Ishikawa (cell line): Measurements from ENCODE around the gene PLXNB2.
A peak's percentile ranks its signal among the peaks of the same experiment; 100 is the strongest.

Experiments used
- CEBPB ChIP-seq: IDR thresholded peaks from 2 replicates; pipeline ENCODE4 v1.6.1; 2012
- CREB1 ChIP-seq: IDR thresholded peaks from 2 replicates; pipeline ENCODE4 v1.6.1; 2012; ENCODE audit warnings: low read depth
- EGR1 ChIP-seq: IDR thresholded peaks from 2 replicates; pipeline ENCODE4 v1.6.1; 2012
- EP300 ChIP-seq: IDR thresholded peaks from 2 replicates; pipeline ENCODE4 v1.6.1; 2012; ENCODE audit warnings: borderline replicate concordance
- FOXM1 ChIP-seq: IDR thresholded peaks from 2 replicates; pipeline ENCODE4 v1.6.1; 2012; ENCODE audit warnings: low read depth, borderline replicate concordance
- MAX ChIP-seq: IDR thresholded peaks from 2 replicates; pipeline ENCODE4 v1.6.1; 2012
- NFIC ChIP-seq: IDR thresholded peaks from 2 replicates; pipeline ENCODE4 v1.6.1; 2012
- RAD21 ChIP-seq: IDR thresholded peaks from 2 replicates; pipeline ENCODE4 v1.6.1; 2012; ENCODE audit warnings: low read depth
- REST ChIP-seq: IDR thresholded peaks from 2 replicates; pipeline ENCODE4 v1.6.1; 2012; ENCODE audit warnings: low read depth, mild to moderate bottlenecking
- TAF1 ChIP-seq: IDR thresholded peaks from 2 replicates; pipeline ENCODE4 v1.6.1; 2012; ENCODE audit warnings: low read depth, mild to moderate bottlenecking
- TCF12 ChIP-seq: IDR thresholded peaks from 2 replicates; pipeline ENCODE4 v1.6.1; 2012; ENCODE audit warnings: low read depth
- TEAD4 ChIP-seq: IDR thresholded peaks from 2 replicates; pipeline ENCODE4 v1.6.1; 2012
- YY1 ChIP-seq: IDR thresholded peaks from 2 replicates; pipeline ENCODE4 v1.6.1; 2012; ENCODE audit warnings: low read depth
- ZBTB7A ChIP-seq: IDR thresholded peaks from 2 replicates; pipeline ENCODE4 v1.6.1; 2012; ENCODE audit warnings: low read depth
- TF ChIP-seq, protein P1 (sequence below): IDR thresholded peaks from 2 replicates; pipeline ENCODE4 v1.6.1; 2012

Gene PLXNB2

GRCh38 chr22:50311606-50312351 is 4.3 kb upstream of the PLXNB2 start:
- TF ChIP-seq EGR1 = no peak
- 0 out of 2 replicates have a peak, but pooled peaks have one; percentile 7 for TF ChIP-seq NFIC
- TF ChIP-seq CEBPB = no peak
- TF ChIP-seq RAD21 = no peak

DNA sequence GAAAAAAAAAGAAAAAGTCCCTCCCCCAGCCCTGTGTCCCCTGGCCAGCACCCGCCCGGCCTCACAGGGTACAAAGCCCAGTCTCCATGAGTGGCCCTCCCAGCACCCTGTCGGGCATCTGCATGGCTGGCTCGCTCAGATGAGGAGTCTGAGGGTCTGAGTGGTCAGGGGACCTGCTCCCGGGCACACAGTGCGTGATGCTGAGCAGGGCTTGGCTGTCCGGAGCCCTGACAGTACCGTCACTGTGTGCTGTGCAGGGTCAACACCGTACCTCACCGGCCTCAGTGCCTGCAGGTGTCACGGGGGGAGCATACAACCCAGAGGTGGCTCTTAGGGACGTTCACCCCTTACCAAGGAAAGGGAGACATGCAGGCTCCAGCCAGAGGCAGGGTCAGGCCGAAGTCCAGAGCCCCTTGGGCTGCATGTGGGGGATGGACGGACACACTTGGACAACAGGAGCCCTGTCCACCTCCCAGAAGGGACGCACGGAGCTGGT is 3.6 kb upstream of the PLXNB2 start:
- TF ChIP-seq EGR1 (no peak), CREB1 (no peak), TCF12 (no peak), REST (no peak), FOXM1 (no peak), TAF1 (no peak), MAX (no peak), YY1 (no peak), NFIC (no peak), TEAD4 (no peak), RAD21 (no peak), ZBTB7A (no peak), CEBPB (no peak), EP300 (no peak)
- TF ChIP-seq, protein P1, sequence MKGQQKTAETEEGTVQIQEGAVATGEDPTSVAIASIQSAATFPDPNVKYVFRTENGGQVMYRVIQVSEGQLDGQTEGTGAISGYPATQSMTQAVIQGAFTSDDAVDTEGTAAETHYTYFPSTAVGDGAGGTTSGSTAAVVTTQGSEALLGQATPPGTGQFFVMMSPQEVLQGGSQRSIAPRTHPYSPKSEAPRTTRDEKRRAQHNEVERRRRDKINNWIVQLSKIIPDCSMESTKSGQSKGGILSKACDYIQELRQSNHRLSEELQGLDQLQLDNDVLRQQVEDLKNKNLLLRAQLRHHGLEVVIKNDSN = no peak

- TF ChIP-seq TEAD4 = no peak
- TF ChIP-seq RAD21 = no peak
- no peak for TF ChIP-seq YY1
- no peak for TF ChIP-seq EGR1
- no peak for TF ChIP-seq TAF1
- no peak for TF ChIP-seq MAX
- TF ChIP-seq FOXM1 = no peak
- TF ChIP-seq NFIC = no peak
- no peak for TF ChIP-seq CEBPB
- TF ChIP-seq, protein P1 = no peak
- TF ChIP-seq EP300 = no peak
- no peak for TF ChIP-seq TCF12
- TF ChIP-seq REST = no peak
- no peak for TF ChIP-seq ZBTB7A
- TF ChIP-seq CREB1 = no peak
Observed at GRCh38 chr22:50310031-50310722, 2.7 kb upstream of the PLXNB2 start.

DNA sequence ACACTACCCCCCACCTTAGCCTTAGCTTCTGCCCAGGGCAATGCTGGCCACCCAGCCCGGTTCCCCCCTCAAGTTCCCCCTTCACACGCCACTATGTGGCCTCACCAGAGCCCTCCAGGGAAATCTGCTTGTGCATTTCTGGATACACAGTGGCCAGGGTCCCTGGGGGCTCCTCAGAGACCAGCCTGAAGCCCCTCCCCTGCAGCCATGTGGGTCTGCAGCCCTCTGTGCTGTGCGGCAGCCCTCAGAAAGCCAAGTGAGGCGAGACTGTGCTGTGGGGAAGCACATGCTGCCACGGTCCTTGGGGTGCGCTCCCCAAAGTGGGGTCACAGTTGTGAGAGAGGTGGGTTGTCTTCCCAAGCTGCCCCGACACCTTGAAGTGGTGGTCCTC is 2.1 kb upstream of the PLXNB2 start:
- no peak for TF ChIP-seq TEAD4
- no peak for TF ChIP-seq TAF1
- no peak for TF ChIP-seq FOXM1
- TF ChIP-seq TCF12 = no peak
- TF ChIP-seq REST = no peak
- no peak for TF ChIP-seq CREB1
- TF ChIP-seq RAD21 = no peak
- no peak for TF ChIP-seq EP300
- TF ChIP-seq ZBTB7A = no peak
- TF ChIP-seq CEBPB = no peak
- TF ChIP-seq, protein P1 = no peak
- TF ChIP-seq MAX = no peak
- TF ChIP-seq NFIC = no peak
- no peak for TF ChIP-seq YY1
- no peak for TF ChIP-seq EGR1
